Spleen (tissue), 7 donors: Measurements from ENCODE around the gene NUTF2.

Experiments used
- POLR2A ChIP-seq, 3 donors: fragments of 450-650 bp; IDR thresholded peaks; one replicate each; pipeline ENCODE4 v1.5.1; 2017; ENCODE audit warnings: antibody characterized with exemption in 3 of 3, mild to moderate bottlenecking in 1 of 3
- TF ChIP-seq, protein P1 (sequence below), 11 experiments: fragments of 200-600 bp in 7 of 11; fragments of 450-650 bp in 4 of 11; sonication (generic) in 4 of 11; IDR thresholded peaks in 8 of 11; conservative IDR thresholded peaks in 3 of 11; 1 replicate in 7 of 11; 2 replicates in 4 of 11; pipeline versions ENCODE4 v1.4.0 to v1.8.0; 2016 to 2021; ENCODE audit warnings: antibody characterized with exemption in 11 of 11, inconsistent platforms in 4 of 11, mild to moderate bottlenecking in 1 of 11
- donor health status: DM: no; HTN: no; CAD: no; lungs with moderate emphysema.
- donor health status: DM: no; HTN: no; CAD: no.
- donor health status: DM: no; HTN: no; CAD: no.

DNA sequence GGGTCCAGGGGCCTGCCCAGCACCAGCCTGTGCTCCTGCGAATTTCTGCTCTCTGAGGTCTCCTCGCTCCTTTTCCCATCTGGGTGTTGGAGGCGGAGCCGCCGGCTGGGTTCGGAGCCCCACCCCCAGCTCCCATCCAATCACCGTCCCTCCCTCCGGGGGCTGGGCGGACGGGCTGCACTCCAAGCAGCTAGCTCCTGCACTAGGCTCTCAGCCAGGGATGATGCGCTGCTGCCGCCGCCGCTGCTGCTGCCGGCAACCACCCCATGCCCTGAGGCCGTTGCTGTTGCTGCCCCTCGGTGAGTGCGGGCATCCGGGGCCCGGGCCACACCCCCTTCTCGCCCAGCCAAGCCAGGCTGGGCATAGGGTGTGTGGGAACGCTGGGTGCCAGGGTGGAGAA, 38.0 kb downstream of the NUTF2 start, which contains the start of gene NRN1L:
- TF ChIP-seq, protein P1, sequence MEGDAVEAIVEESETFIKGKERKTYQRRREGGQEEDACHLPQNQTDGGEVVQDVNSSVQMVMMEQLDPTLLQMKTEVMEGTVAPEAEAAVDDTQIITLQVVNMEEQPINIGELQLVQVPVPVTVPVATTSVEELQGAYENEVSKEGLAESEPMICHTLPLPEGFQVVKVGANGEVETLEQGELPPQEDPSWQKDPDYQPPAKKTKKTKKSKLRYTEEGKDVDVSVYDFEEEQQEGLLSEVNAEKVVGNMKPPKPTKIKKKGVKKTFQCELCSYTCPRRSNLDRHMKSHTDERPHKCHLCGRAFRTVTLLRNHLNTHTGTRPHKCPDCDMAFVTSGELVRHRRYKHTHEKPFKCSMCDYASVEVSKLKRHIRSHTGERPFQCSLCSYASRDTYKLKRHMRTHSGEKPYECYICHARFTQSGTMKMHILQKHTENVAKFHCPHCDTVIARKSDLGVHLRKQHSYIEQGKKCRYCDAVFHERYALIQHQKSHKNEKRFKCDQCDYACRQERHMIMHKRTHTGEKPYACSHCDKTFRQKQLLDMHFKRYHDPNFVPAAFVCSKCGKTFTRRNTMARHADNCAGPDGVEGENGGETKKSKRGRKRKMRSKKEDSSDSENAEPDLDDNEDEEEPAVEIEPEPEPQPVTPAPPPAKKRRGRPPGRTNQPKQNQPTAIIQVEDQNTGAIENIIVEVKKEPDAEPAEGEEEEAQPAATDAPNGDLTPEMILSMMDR (IDR thresholded peaks at IDR 0.05 in 8 of 11, conservative IDR thresholded peaks at IDR 0.05 in 3 of 11): no peak
- TF ChIP-seq POLR2A (IDR thresholded peaks at IDR 0.05): no peak
